Measurements from ENCODE around the gene RAP1GDS1.
"Not testable (repeated sequence)": the region's sequence is repeated elsewhere in the genome, so short reads cannot be mapped to it uniquely, and the experiment has no call there.

Gene RAP1GDS1

DNA sequence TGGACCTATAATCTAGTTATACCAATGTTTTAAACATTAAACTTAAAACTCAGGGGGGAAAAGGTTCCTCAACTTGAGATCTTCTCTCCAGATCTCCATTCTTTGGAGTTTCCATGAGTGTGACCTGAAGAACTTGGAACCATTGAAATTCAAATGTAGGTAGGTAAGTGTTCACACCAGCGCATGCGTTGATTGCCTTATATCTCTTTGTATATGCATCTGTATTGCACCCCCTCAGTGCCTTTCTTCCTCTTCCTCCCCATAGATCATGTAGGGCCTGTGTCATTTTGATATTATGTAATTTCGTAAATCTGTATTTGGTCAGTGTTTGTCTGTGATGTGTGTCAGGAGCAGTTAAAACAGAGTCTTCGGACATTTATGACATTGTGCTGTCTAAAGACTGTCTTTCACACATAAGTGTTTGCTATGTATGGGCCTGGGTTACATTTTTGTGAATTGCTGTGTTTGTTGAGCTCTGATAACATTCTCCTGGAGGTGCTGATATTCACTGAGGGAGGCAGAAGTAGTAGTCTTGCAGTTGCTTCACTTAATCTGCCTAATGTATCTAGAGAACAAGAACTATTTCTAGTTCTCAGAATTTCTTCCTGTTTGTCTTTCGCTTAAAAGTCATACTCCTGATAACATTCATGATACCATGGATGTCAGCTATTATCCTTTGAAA is 126.3 kb downstream of the RAP1GDS1 start:
- no peak overlapping the region for H3K4me3 ChIP-seq (ENCODE audit: low read depth, low read length)
- TF ChIP-seq, protein P1, sequence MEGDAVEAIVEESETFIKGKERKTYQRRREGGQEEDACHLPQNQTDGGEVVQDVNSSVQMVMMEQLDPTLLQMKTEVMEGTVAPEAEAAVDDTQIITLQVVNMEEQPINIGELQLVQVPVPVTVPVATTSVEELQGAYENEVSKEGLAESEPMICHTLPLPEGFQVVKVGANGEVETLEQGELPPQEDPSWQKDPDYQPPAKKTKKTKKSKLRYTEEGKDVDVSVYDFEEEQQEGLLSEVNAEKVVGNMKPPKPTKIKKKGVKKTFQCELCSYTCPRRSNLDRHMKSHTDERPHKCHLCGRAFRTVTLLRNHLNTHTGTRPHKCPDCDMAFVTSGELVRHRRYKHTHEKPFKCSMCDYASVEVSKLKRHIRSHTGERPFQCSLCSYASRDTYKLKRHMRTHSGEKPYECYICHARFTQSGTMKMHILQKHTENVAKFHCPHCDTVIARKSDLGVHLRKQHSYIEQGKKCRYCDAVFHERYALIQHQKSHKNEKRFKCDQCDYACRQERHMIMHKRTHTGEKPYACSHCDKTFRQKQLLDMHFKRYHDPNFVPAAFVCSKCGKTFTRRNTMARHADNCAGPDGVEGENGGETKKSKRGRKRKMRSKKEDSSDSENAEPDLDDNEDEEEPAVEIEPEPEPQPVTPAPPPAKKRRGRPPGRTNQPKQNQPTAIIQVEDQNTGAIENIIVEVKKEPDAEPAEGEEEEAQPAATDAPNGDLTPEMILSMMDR (IDR thresholded peaks at IDR 0.05; ENCODE audit: insufficient read depth, low read depth, low read length, missing control alignments) = no peak

DNA sequence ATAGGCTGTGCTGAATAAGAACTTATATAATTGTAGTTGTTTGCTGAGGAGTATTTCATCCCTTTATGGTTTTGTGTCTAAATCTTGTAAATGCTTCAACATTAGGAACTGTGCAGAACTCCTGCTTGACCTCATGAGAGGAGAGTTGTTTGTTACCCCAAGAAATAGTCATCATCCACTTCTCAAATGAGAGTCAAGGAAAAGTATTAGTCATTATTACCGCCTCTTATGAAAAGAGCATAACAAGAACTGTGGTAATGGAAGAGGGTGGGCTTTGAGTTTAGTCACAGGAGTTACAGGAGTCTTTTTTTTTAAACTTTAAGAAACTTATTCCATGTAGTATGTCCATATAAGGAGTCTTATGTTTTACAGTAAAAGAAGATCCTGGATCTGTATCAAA is 132.9 kb downstream of the RAP1GDS1 start:
- DNase-seq (ENCODE audit: low read depth) = no peak
- H3K4me3 ChIP-seq (ENCODE audit: low read depth, low read length) = no peak overlapping the region
- TF ChIP-seq, protein P1 (IDR thresholded peaks at IDR 0.05; ENCODE audit: insufficient read depth, low read depth, low read length, missing control alignments) = no peak

More for the DNA sequence above, 126.3 kb downstream of the RAP1GDS1 start:
- no peak for DNase-seq (ENCODE audit: low read depth)

DNA sequence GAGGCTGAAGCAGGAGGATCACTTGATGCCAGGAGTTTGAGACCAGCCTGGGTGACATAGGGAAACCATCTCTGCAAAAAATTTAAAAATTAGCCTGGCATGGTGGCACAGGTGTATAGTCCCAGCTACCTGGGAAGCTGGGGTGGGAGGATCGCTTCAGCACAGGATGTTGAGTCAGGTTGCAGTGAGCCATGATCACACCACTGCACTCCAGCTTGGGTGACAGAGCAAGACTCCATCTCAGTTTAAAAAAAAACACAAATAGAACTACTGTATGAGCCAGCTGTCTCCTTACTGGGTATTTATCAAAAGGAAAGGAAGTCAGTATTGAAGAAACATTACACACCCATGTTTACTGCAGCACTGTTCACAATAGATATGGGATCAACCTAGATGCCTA is 138.7 kb downstream of the RAP1GDS1 start:
- TF ChIP-seq, protein P1 (IDR thresholded peaks at IDR 0.05; ENCODE audit: insufficient read depth, low read depth, low read length, missing control alignments) = no peak
- no peak overlapping the region for H3K4me3 ChIP-seq (ENCODE audit: low read depth, low read length)
- DNase-seq (ENCODE audit: low read depth) = no peak

DNA sequence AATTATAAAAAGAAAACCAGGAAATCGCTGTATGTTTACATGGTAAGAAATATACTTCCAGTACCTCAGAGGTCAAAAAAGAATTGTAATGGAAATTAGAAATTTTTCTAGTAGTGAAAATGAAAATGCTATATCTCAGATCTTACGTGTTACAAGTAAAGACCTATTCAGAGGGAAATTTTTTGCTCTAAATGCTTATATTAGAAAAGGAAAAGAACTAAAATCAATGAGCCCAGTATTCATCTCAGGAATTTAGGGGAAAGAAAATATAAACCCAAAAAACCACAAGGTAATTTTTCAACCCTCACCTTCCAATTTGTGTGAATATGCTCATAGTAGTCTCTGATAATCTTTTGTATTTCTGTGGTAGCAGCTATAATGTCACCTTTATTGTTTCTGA is 145.6 kb downstream of the RAP1GDS1 start:
- H3K4me3 ChIP-seq (ENCODE audit: low read depth, low read length) = no peak overlapping the region
- DNase-seq (ENCODE audit: low read depth) = no peak
- TF ChIP-seq, protein P1 (IDR thresholded peaks at IDR 0.05; ENCODE audit: insufficient read depth, low read depth, low read length, missing control alignments) = no peak

DNA sequence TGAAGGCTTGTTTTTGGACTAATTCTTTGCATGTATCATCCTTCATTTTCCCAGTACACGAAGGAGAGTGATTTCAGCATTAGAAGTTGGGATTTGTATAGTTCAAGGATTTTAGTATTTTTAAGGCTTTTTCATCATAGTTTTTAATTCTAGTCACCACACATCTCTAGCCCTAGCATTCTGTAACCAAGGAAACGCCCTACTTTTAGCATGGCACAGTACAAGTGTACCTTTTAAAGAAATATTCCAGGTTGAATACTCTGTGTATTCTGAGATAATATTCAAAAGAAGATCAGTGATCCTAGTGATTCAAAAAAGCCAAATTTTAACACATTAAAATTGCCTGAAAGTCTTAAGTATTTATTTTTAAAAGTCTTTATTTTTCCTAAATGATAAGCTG is 150.5 kb downstream of the RAP1GDS1 start:
- no peak overlapping the region for H3K4me3 ChIP-seq (ENCODE audit: low read depth, low read length)
- TF ChIP-seq, protein P1 (IDR thresholded peaks at IDR 0.05; ENCODE audit: insufficient read depth, low read depth, low read length, missing control alignments) = no peak
- DNase-seq (ENCODE audit: low read depth) = no peak

DNA sequence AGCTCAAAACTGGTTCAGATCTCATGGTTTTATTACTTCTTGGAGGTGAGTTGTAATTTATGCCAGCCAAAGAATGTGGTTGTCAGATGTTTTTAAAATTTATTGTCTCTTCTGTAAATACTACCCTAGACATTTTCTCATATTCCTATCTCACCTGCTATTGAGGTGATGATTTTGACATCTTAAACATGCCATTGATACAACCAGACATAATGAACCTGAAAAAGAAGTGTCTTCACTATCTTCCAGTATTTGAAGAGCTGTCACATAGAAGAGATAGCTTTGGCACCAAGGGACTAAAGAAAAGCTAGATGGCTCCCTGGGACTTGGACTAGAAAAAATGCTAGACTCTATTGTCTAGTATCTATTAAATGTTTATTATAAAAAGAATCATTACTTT is 155.7 kb downstream of the RAP1GDS1 start:
- H3K4me3 ChIP-seq (ENCODE audit: low read depth, low read length) = no peak overlapping the region
- TF ChIP-seq, protein P1 (IDR thresholded peaks at IDR 0.05; ENCODE audit: insufficient read depth, low read depth, low read length, missing control alignments) = no peak
- no peak for DNase-seq (ENCODE audit: low read depth)

DNA sequence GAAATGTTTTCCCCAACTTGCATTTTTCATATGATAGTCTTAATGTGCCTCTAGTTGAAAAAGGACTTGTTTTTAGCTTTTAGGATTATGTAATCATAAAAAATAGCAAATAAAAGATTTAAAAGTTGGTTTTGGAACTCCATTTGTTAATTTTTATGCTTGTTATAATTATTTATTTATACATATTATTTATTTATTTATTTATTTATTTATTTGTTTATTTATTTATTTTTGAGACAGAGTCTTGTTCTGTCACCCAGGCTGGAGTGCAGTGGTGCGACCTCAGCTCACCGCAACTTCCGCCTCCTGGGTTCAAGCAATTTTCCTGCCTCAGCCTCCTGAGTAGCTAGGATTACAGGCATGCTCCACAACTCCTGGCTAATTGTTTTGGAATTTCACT is 159.0 kb downstream of the RAP1GDS1 start:
- not testable (repeated sequence) for DNase-seq (ENCODE audit: low read depth); H3K4me3 ChIP-seq (ENCODE audit: low read depth, low read length)

All from GM12865 (cell line).